Anterior cingulate cortex (tissue), 58 donors: ENCODE measurements around the gene NLE1.

Experiments
- DNase-seq, 58 donors: peaks; one replicate each; lab custom pipeline; 2025; lab: John Stamatoyannopoulos, UW

Gene NLE1

GRCh38 chr17:35088881-35089585 is 53.1 kb downstream of the NLE1 start:
- peak; percentile 16 to 88 (median 81) for DNase-seq

GRCh38 chr17:35088356-35088880 is 53.7 kb downstream of the NLE1 start:
- DNase-seq, result peak in 55 of 58 donors; percentile 23 to 79 (median 58)

GRCh38 chr17:35087731-35088355 is 54.3 kb downstream of the NLE1 start:
- DNase-seq, result peak in 22 of 58 donors; percentile 5 to 79 (median 58)

- DNase-seq, result peak in 1 of 58 donors; percentile 20
Measured at GRCh38 chr17:35086931-35087573, 55.1 kb downstream of the NLE1 start.

- no peak for DNase-seq
Measured at GRCh38 chr17:35086164-35086563, 55.9 kb downstream of the NLE1 start.

- no peak for DNase-seq
Measured at GRCh38 chr17:35084987-35085386, 57.1 kb downstream of the NLE1 start.

- DNase-seq, result no peak
Measured at GRCh38 chr17:35083071-35083470, 59.0 kb downstream of the NLE1 start.

- DNase-seq, result peak in 1 of 58 donors; percentile 2
Measured at GRCh38 chr17:35082073-35082657, 59.9 kb downstream of the NLE1 start.

- DNase-seq, result no peak
Measured at GRCh38 chr17:35081638-35082037, 60.5 kb downstream of the NLE1 start.

- no peak for DNase-seq
Measured at GRCh38 chr17:35080536-35080935, 61.6 kb downstream of the NLE1 start.

- no peak for DNase-seq
Measured at GRCh38 chr17:35079547-35080423, 62.3 kb downstream of the NLE1 start.
